H1 (cell line): ENCODE data around the gene CC2D1A. TPM values are rescaled to one million over a fixed set of nuclear protein-coding genes. Genes with fewer than 3 reads are reported as not detected.

Experiments used
- CTCF ChIA-PET: fragments of 300-600 bp; sonication (Branson Sonifier 250); formaldehyde crosslinking; loops from one replicate; lab custom pipeline; 2021; ENCODE audit not compliant: partially characterized antibody; lab: Charles Lee
- POLR2A ChIA-PET: fragments of 300-600 bp; sonication (Branson Sonifier 250); formaldehyde crosslinking; loops from one replicate; lab custom pipeline; 2021; ENCODE audit warnings: inconsistent platforms; ENCODE audit not compliant: partially characterized antibody; lab: Charles Lee
- DNase-seq, 2 experiments: peaks; one replicate each; pipeline versions ENCODE4 v3.0.0 to v3.0.0-alpha.2; 2010 to 2022; ENCODE audit warnings: low spot score in 2 of 2, low read depth in 1 of 2, mixed read lengths in 1 of 2
- FAIRE-seq: peaks from 2 replicates; lab custom pipeline; 2011; peaks lifted over from hg19 to GRCh38; lab: Jason Lieb, UNC
- H2AFZ ChIP-seq: 2 replicates; pipeline ENCODE4 v1.8.1; 2012; ENCODE audit warnings: low read length, inconsistent platforms
- H2AK5ac ChIP-seq: 2 replicates; pipeline ENCODE4 v1.6.1; 2013; ENCODE audit warnings: low read depth, low read length
- H2BK120ac ChIP-seq: replicated peaks from 2 replicates; pipeline ENCODE3; 2013; ENCODE audit warnings: low read depth, low read length, inconsistent platforms
- H2BK12ac ChIP-seq: 2 replicates; pipeline ENCODE4 v1.6.1; 2013; ENCODE audit warnings: low read depth, low read length
- H2BK15ac ChIP-seq: 2 replicates; pipeline ENCODE4 v1.6.1; 2013; ENCODE audit warnings: low read length
- H2BK20ac ChIP-seq: 2 replicates; pipeline ENCODE4 v1.6.1; 2013; ENCODE audit warnings: low read length
- H2BK5ac ChIP-seq: 2 replicates; pipeline ENCODE4 v1.6.1; 2013; ENCODE audit warnings: low read depth, low read length
- H3K14ac ChIP-seq: 2 replicates; pipeline ENCODE4 v1.6.1; 2013; ENCODE audit warnings: inconsistent platforms; ENCODE audit not compliant: insufficient read length
- H3K18ac ChIP-seq: 2 replicates; pipeline ENCODE4 v1.6.1; 2013; ENCODE audit warnings: low read length; ENCODE audit errors: extremely low read depth
- H3K23ac ChIP-seq: 2 replicates; pipeline ENCODE4 v1.6.1; 2013; ENCODE audit warnings: inconsistent platforms; ENCODE audit not compliant: insufficient read length
- H3K23me2 ChIP-seq: 2 replicates; pipeline ENCODE4 v1.6.1; 2013; ENCODE audit warnings: low read depth, low read length
- H3K27ac ChIP-seq: 2 replicates; pipeline ENCODE4 v1.6.1; 2011; ENCODE audit warnings: low read depth, low read length, inconsistent platforms
- H3K27me3 ChIP-seq, 4 experiments: replicated peaks in 1 of 4; 1 replicate in 1 of 4; 2 replicates in 3 of 4; pipeline versions ENCODE4 v1.6.1 to v1.8.1; 2011 to 2013; ENCODE audit warnings: low read length in 3 of 4, mild to moderate bottlenecking in 3 of 4, inconsistent platforms in 2 of 4, mixed read lengths in 2 of 4, moderate library complexity in 1 of 4; ENCODE audit not compliant: control insufficient read depth in 3 of 4, insufficient read depth in 3 of 4; ENCODE audit errors: extremely low read depth in 1 of 4
- H3K36me3 ChIP-seq, 4 experiments: 2 replicates each; pipeline versions ENCODE4 v1.6.1 to v1.8.1; 2011 to 2013; ENCODE audit warnings: mild to moderate bottlenecking in 4 of 4, low read length in 3 of 4, moderate library complexity in 2 of 4, control low read depth in 1 of 4, inconsistent platforms in 1 of 4; ENCODE audit not compliant: insufficient read depth in 4 of 4, control insufficient read depth in 2 of 4
- H3K4ac ChIP-seq: replicated peaks from 2 replicates; pipeline ENCODE3; 2013; ENCODE audit warnings: low read length, low read depth, mixed read lengths, inconsistent platforms; ENCODE audit not compliant: insufficient read length
- H3K4me1 ChIP-seq, 4 experiments: replicated peaks in 1 of 4; 1 replicate in 1 of 4; 2 replicates in 3 of 4; pipeline versions ENCODE4 v1.6.1 to v1.8.1; 2011 to 2013; ENCODE audit warnings: low read length in 3 of 4, inconsistent platforms in 2 of 4, mixed read lengths in 1 of 4; ENCODE audit not compliant: insufficient read depth in 4 of 4, control insufficient read depth in 3 of 4
- H3K4me2 ChIP-seq, 2 experiments: 2 replicates each; pipeline versions ENCODE4 v1.6.1 to v1.8.1; 2011 to 2013; ENCODE audit warnings: low read depth in 2 of 2, low read length in 2 of 2, control low read depth in 1 of 2, inconsistent platforms in 1 of 2, mild to moderate bottlenecking in 1 of 2; ENCODE audit not compliant: insufficient read depth in 1 of 2
- H3K4me3 ChIP-seq, 4 experiments: fragments of 200-600, 300-600 bp in 1 of 4; sonication (generic), shearing (Covaris generic), sonication (Bioruptor Twin) in 1 of 4; 2 replicates each; pipeline versions ENCODE4 v1.5.1 to v1.8.1; 2011 to 2016; ENCODE audit warnings: low read length in 4 of 4, low read depth in 3 of 4, control low read depth in 2 of 4, inconsistent platforms in 2 of 4, mild to moderate bottlenecking in 2 of 4, mixed read lengths in 1 of 4, moderate library complexity in 1 of 4; ENCODE audit not compliant: insufficient read depth in 2 of 4; ENCODE audit errors: extremely low read depth in 1 of 4
- H3K56ac ChIP-seq: replicated peaks from 2 replicates; pipeline ENCODE3; 2013; ENCODE audit warnings: low read depth, mild to moderate bottlenecking, mixed read lengths, low read length, inconsistent platforms; ENCODE audit not compliant: insufficient read length
- H3K79me1 ChIP-seq: 2 replicates; pipeline ENCODE4 v1.6.1; 2013; ENCODE audit warnings: low read depth, low read length, control low read depth
- H3K79me2 ChIP-seq, 2 experiments: 2 replicates each; pipeline versions ENCODE4 v1.6.1 to v1.8.1; 2012 to 2013; ENCODE audit warnings: low read length in 2 of 2, mild to moderate bottlenecking in 2 of 2, inconsistent platforms in 1 of 2; ENCODE audit not compliant: insufficient read depth in 2 of 2, control insufficient read depth in 1 of 2
- H3K9ac ChIP-seq, 4 experiments: replicated peaks in 1 of 4; 1 replicate in 1 of 4; 2 replicates in 3 of 4; pipeline versions ENCODE4 v1.6.1 to v1.8.1; 2011 to 2013; ENCODE audit warnings: low read depth in 3 of 4, low read length in 3 of 4, control low read depth in 2 of 4, mild to moderate bottlenecking in 2 of 4, moderate library complexity in 2 of 4, inconsistent platforms in 1 of 4; ENCODE audit errors: extremely low read depth in 1 of 4
- H3K9me3 ChIP-seq, 2 experiments: 2 replicates each; pipeline versions ENCODE4 v1.6.1 to v1.8.1; 2012 to 2013; ENCODE audit warnings: mild to moderate bottlenecking in 2 of 2, moderate library complexity in 2 of 2, control low read depth in 1 of 2, inconsistent platforms in 1 of 2, low read depth in 1 of 2, low read length in 1 of 2, mixed read lengths in 1 of 2; ENCODE audit not compliant: insufficient read depth in 2 of 2
- H4K20me1 ChIP-seq, 2 experiments: replicated peaks in 1 of 2; 2 replicates each; pipeline versions ENCODE3 to v1.8.1; 2011 to 2013; ENCODE audit warnings: inconsistent platforms in 2 of 2, low read length in 2 of 2, mild to moderate bottlenecking in 1 of 2; ENCODE audit not compliant: insufficient read depth in 2 of 2, control insufficient read depth in 1 of 2
- H4K5ac ChIP-seq: 2 replicates; pipeline ENCODE4 v1.6.1; 2013; ENCODE audit warnings: low read length, low read depth, mixed read lengths, inconsistent platforms; ENCODE audit not compliant: insufficient read length
- H4K8ac ChIP-seq: 2 replicates; pipeline ENCODE4 v1.8.0; 2013; ENCODE audit warnings: mild to moderate bottlenecking, moderate library complexity, low read length, inconsistent platforms; ENCODE audit not compliant: insufficient read depth; ENCODE audit errors: extremely low read depth
- H4K91ac ChIP-seq: replicated peaks from 2 replicates; pipeline ENCODE3; 2013; ENCODE audit warnings: low read length, mixed read lengths, inconsistent platforms; ENCODE audit not compliant: insufficient read length
- CHD1 ChIP-seq: IDR thresholded peaks from 2 replicates; pipeline ENCODE4 v1.6.1; 2012; ENCODE audit warnings: low read depth, low read length, improper control_type of control experiment
- EZH2 ChIP-seq: fragments of 200-600 bp; sonication (generic); IDR thresholded peaks from 2 replicates; pipeline ENCODE4 v1.7.1; 2012; ENCODE audit warnings: low read depth, mild to moderate bottlenecking, moderate library complexity, low read length, inconsistent platforms; ENCODE audit not compliant: severe bottlenecking
- GTF2F1 ChIP-seq: IDR thresholded peaks from 2 replicates; pipeline ENCODE4 v1.6.1; 2012; ENCODE audit warnings: low read depth, low read length, improper control_type of control experiment, borderline replicate concordance
- HDAC6 ChIP-seq: IDR thresholded peaks from one replicate; pipeline ENCODE4 v1.7.1; 2012; ENCODE audit warnings: low read depth, mild to moderate bottlenecking, inconsistent platforms, low read length, moderate library complexity
- JUN ChIP-seq: IDR thresholded peaks from 2 replicates; pipeline ENCODE4 v1.6.1; 2011; ENCODE audit warnings: low read depth, mild to moderate bottlenecking, improper control_type of control experiment, low read length
- MAFK ChIP-seq: IDR thresholded peaks from 2 replicates; pipeline ENCODE4 v1.6.1; 2012; ENCODE audit warnings: low read depth, mild to moderate bottlenecking, improper control_type of control experiment, low read length
- POU5F1 ChIP-seq: IDR thresholded peaks from 2 replicates; pipeline ENCODE4 v1.6.1; 2011; ENCODE audit warnings: low read depth, mild to moderate bottlenecking, low read length, moderate library complexity
- RBBP5 ChIP-seq: IDR thresholded peaks from 2 replicates; pipeline ENCODE4 v1.7.1; 2012; ENCODE audit warnings: low read depth, mild to moderate bottlenecking, inconsistent platforms, low read length, moderate library complexity, borderline replicate concordance
- SAP30 ChIP-seq: fragments of 300-600 bp; sonication (generic); IDR thresholded peaks from 2 replicates; pipeline ENCODE4 v1.7.1; 2012; ENCODE audit warnings: low read length, moderate library complexity, mild to moderate bottlenecking, inconsistent platforms; ENCODE audit not compliant: insufficient read depth, insufficient replicate concordance
- SIN3A ChIP-seq, 2 experiments: IDR thresholded peaks in 1 of 2; conservative IDR thresholded peaks in 1 of 2; 2 replicates each; pipeline ENCODE4 v1.6.1; 2011 to 2012; ENCODE audit warnings: low read length in 2 of 2, improper control_type of control experiment in 1 of 2, low read depth in 1 of 2, mild to moderate bottlenecking in 1 of 2
- TEAD4 ChIP-seq: IDR thresholded peaks from 2 replicates; pipeline ENCODE4 v1.6.1; 2012; ENCODE audit warnings: low read depth, low read length, inconsistent platforms, mixed read lengths
- YY1 ChIP-seq: IDR thresholded peaks from 2 replicates; pipeline ENCODE4 v1.6.1; 2011; ENCODE audit warnings: low read depth, mild to moderate bottlenecking, low read length
- ZNF274 ChIP-seq: IDR thresholded peaks from 2 replicates; pipeline ENCODE4 v1.7.0; 2012; ENCODE audit warnings: low read length, borderline replicate concordance; ENCODE audit errors: extremely low read depth
- WGBS, 2 experiments: shearing (Covaris generic) in 1 of 2; methylation state at CpG; one replicate each; pipeline versions ENCODE4 v1.1.6 to v1.1.7; 2013 to 2015; ENCODE audit warnings: low lambda C conversion rate in 2 of 2, mixed read lengths in 2 of 2, inconsistent platforms in 1 of 2, low coverage in 1 of 2, missing lambda C conversion rate in 1 of 2; ENCODE audit not compliant: insufficient replicate concordance in 2 of 2, insufficient coverage in 1 of 2, insufficient read length in 1 of 2; ENCODE audit errors: extremely low coverage in 1 of 2, missing lambda C conversion rate in 1 of 2; 5-methylcytosine and 5-hydroxymethylcytosine counted together
- polyA plus RNA-seq, 7 experiments: library from polyadenylated mRNA; depleted of rRNA in 3 of 7; stranded (reverse) in 5 of 7; unstranded in 2 of 7; fragments of >200 nt in 5 of 7; fragments of 200-250 nt in 2 of 7; gene quantifications; 1 replicate in 5 of 7; 2 replicates in 1 of 7; 4 replicates in 1 of 7; pipeline versions ENCODE4 v1.2.1 to v1.2.3, GENCODE V29; 2011 to 2013; ENCODE audit warnings: missing spikeins in 2 of 7, mixed read lengths in 2 of 7
- total RNA-seq: library from RNA; stranded (reverse); fragmentation: NEBNext Ultra II Directional; extraction: Animal tissue kit (Norgen Biotek cat#: 25700); gene quantifications from 2 replicates; pipeline ENCODE4 v1.2.1, GENCODE V29; 2021
- TF ChIP-seq, protein P1 (sequence below): IDR thresholded peaks from 2 replicates; pipeline ENCODE4 v1.6.1; 2012; ENCODE audit warnings: inconsistent platforms

Gene CC2D1A
- total and polyA plus RNA-seq, 2 of the 8 experiments (the other 6 are each of a cell fraction or from before 2014, with no cell fraction given), result 12.5 to 33.0 TPM

DNA sequence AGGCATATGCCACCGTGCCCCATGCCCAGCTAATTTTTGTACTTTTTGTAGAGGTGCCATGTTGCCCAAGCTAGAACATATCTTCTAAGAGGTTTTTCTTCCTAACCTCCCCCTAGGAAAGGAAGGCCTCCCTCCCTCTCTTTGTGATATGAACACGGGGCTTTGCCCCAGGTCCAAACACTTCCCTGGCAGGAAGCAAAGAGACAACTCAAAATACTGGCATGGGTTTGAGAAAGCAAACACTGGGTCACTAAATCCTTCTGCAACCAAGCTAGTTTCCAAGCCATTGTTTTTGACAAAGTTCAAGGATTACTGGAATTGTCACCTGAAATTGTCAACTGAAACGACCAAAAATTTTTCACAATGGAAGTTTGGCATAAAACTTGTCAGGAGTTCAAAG lies 8.8 kb downstream of the CC2D1A start:
- CTCF ChIA-PET, result interaction anchor here (0.5 to 1.0 kb wide), 2 partner anchors 34 to 121 kb away, joined by 3 read pairs; no protein-coding TSS in a partner anchor
- Histone ChIP-seq H2BK20ac (no peak overlapping the region), H2AK5ac (no peak overlapping the region), H3K27me3 (no peaks in the 10 kb centered on the region), H3K9me3 (no peaks in the 10 kb centered on the region), H3K27ac (no peak overlapping the region), H3K79me1 (no peaks in the 10 kb centered on the region), H3K23ac (no peak overlapping the region), H3K4me1 (no peaks in the 10 kb centered on the region), H3K4ac (no peak overlapping the region), H2BK15ac (no peak overlapping the region), H4K8ac (no peak overlapping the region), H3K14ac (no peak overlapping the region), H4K5ac (no peak overlapping the region), H4K91ac (no peak overlapping the region), H3K56ac (no peak overlapping the region), H2BK120ac (no peak overlapping the region), H3K4me3 (no peak overlapping the region), H3K4me2 (no peak overlapping the region), H3K36me3 (peaks cover 3 to 27% (median 19%) of the 10 kb centered on the region in 4 experiments), H3K23me2 (no peaks in the 10 kb centered on the region), H4K20me1 (peaks cover 0 to 3% of the 10 kb centered on the region in 2 experiments), H2AFZ (no peak overlapping the region), H3K9ac (no peak overlapping the region), H3K18ac (no peak overlapping the region), H2BK12ac (no peak overlapping the region), H2BK5ac (no peak overlapping the region), H3K79me2 (no peaks in the 10 kb centered on the region)
- FAIRE-seq (no peak), DNase-seq (no peak)
- POLR2A ChIA-PET, result no interaction called here
- WGBS, 2 experiments, result 76% methylated on average over 3 of the region's 3 CpGs; no CpG with 5 or more reads in 1 of the 2 experiments
- TF ChIP-seq, protein P1, sequence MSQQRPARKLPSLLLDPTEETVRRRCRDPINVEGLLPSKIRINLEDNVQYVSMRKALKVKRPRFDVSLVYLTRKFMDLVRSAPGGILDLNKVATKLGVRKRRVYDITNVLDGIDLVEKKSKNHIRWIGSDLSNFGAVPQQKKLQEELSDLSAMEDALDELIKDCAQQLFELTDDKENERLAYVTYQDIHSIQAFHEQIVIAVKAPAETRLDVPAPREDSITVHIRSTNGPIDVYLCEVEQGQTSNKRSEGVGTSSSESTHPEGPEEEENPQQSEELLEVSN, result no peak
- no peak for TF ChIP-seq GTF2F1
- no peak for TF ChIP-seq EZH2
- no peak for TF ChIP-seq SAP30
- no peak for TF ChIP-seq POU5F1
- no peak for TF ChIP-seq TEAD4
- TF ChIP-seq JUN, result no peak
- TF ChIP-seq YY1, result no peak
- no peak for TF ChIP-seq MAFK
- TF ChIP-seq ZNF274, result no peak
- no peak for TF ChIP-seq HDAC6
- no peak for TF ChIP-seq SIN3A (conservative IDR thresholded peaks at IDR 0.05 in 1 of 2, IDR thresholded peaks at IDR 0.05 in 1 of 2; ENCODE audit: low read depth in 1 of 2, low read length in 2 of 2)
- TF ChIP-seq CHD1, result no peak
- no peak for TF ChIP-seq RBBP5
